Measurements from ENCODE around the gene PAPOLB. TPM values are rescaled to one million over a fixed set of nuclear protein-coding genes. Genes with fewer than 3 reads are reported as not detected.

PAPOLB gene
- total RNA-seq, 1 donor from 2014 or later: 0.22 TPM

GRCh38 chr7:4842319-4843064 is 19.3 kb downstream of the PAPOLB start:
- Mint-ChIP-seq H3K36me3 (no peaks in the 10 kb centered on the region), H3K27me3 (ENCODE audit: low read depth) (peaks cover 11% of the 10 kb centered on the region), H3K9me3 (no peaks in the 10 kb centered on the region), H3K27ac (peak overlapping the region; percentile 86), H3K4me1 (peaks cover 3% of the 10 kb centered on the region), H3K4me3 (no peak overlapping the region)
- DNase-seq (ENCODE audit: low spot score in 2 of 2, unreplicated experiment in 2 of 2): no peak
- no peak for TF ChIP-seq CTCF (IDR thresholded peaks at IDR 0.05; ENCODE audit: unreplicated experiment)

- no peaks in the 10 kb centered on the region for H3K36me3 Mint-ChIP-seq
- H3K4me3 Mint-ChIP-seq: no peak overlapping the region
- no peak overlapping the region for H3K27ac Mint-ChIP-seq
- TF ChIP-seq CTCF (IDR thresholded peaks at IDR 0.05; ENCODE audit: unreplicated experiment): no peak
- no peak for DNase-seq (ENCODE audit: low spot score in 2 of 2, unreplicated experiment in 2 of 2)
- peaks cover 3% of the 10 kb centered on the region for H3K4me1 Mint-ChIP-seq
- H3K9me3 Mint-ChIP-seq: no peaks in the 10 kb centered on the region
- H3K27me3 Mint-ChIP-seq (ENCODE audit: low read depth): peaks cover 11% of the 10 kb centered on the region
Measured at GRCh38 chr7:4841836-4842235, 20.0 kb downstream of the PAPOLB start.

- DNase-seq (ENCODE audit: low spot score in 2 of 2, unreplicated experiment in 2 of 2): no peak
- peaks cover 11% of the 10 kb centered on the region for H3K27me3 Mint-ChIP-seq (ENCODE audit: low read depth)
- H3K36me3 Mint-ChIP-seq: no peaks in the 10 kb centered on the region
- H3K27ac Mint-ChIP-seq: no peak overlapping the region
- no peak overlapping the region for H3K4me3 Mint-ChIP-seq
- H3K4me1 Mint-ChIP-seq: peaks cover 3% of the 10 kb centered on the region
- no peak for TF ChIP-seq CTCF (IDR thresholded peaks at IDR 0.05; ENCODE audit: unreplicated experiment)
- H3K9me3 Mint-ChIP-seq: no peaks in the 10 kb centered on the region
Measured at GRCh38 chr7:4841007-4841784, 20.6 kb downstream of the PAPOLB start.

- no peaks in the 10 kb centered on the region for H3K36me3 Mint-ChIP-seq
- DNase-seq (ENCODE audit: low spot score in 2 of 2, unreplicated experiment in 2 of 2): no peak
- no peak overlapping the region for H3K4me3 Mint-ChIP-seq
- no peak for TF ChIP-seq CTCF (IDR thresholded peaks at IDR 0.05; ENCODE audit: unreplicated experiment)
- H3K9me3 Mint-ChIP-seq: no peaks in the 10 kb centered on the region
- no peak overlapping the region for H3K27ac Mint-ChIP-seq
- H3K27me3 Mint-ChIP-seq (ENCODE audit: low read depth): peaks cover 4% of the 10 kb centered on the region
- H3K4me1 Mint-ChIP-seq: no peaks in the 10 kb centered on the region
Measured at GRCh38 chr7:4840079-4840501, 21.7 kb downstream of the PAPOLB start.

- Mint-ChIP-seq H3K4me3 (no peak overlapping the region), H3K27ac (no peak overlapping the region), H3K36me3 (no peaks in the 10 kb centered on the region), H3K9me3 (no peaks in the 10 kb centered on the region), H3K4me1 (no peaks in the 10 kb centered on the region), H3K27me3 (ENCODE audit: low read depth) (no peaks in the 10 kb centered on the region)
- DNase-seq (ENCODE audit: low spot score in 2 of 2, unreplicated experiment in 2 of 2): no peak
- no peak for TF ChIP-seq CTCF (IDR thresholded peaks at IDR 0.05; ENCODE audit: unreplicated experiment)
Measured at GRCh38 chr7:4838626-4839334, 23.1 kb downstream of the PAPOLB start.

All from mesothelial cell of epicardium (in vitro differentiated cells).